ENCODE data around the gene FNDC3B. TPM values are rescaled to one million over a fixed set of nuclear protein-coding genes. Genes with fewer than 3 reads are reported as not detected.

Gene FNDC3B
- total and polyA plus RNA-seq, 9 of the 15 experiments (the other 6 are each of a cell fraction or from before 2014, with no cell fraction given): 7.0 to 35.8 (median 16.2) TPM

DNA sequence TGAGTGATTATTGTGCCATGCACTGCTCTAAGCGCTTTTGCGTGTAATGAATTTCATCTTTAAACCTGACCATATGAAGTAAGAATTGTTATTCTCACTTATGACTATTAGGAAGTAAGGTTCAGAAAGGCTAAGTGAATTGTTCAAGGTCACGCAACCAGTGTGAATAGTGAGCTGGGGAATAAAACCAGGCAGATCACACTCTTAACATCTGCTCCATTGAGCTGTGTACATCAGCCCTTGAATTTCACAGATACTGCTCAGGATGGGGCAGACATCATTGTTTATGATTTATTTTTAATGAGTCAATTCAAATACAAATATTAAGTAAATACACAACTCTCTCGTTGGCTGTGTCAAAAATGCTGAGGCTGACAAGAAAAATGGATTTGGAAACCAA lies 184.5 kb downstream of the FNDC3B start (continued):
- TF ChIP-seq ZFX (CRISPR knock-in tag; IDR thresholded peaks at IDR 0.05): no peak
- no peak for TF ChIP-seq ADNP (tag; IDR thresholded peaks at IDR 0.05)
- TF ChIP-seq ATF7 (IDR thresholded peaks at IDR 0.05): no peak
- no peak for TF ChIP-seq ZNF282 (CRISPR knock-in tag; IDR thresholded peaks at IDR 0.05)

DNA sequence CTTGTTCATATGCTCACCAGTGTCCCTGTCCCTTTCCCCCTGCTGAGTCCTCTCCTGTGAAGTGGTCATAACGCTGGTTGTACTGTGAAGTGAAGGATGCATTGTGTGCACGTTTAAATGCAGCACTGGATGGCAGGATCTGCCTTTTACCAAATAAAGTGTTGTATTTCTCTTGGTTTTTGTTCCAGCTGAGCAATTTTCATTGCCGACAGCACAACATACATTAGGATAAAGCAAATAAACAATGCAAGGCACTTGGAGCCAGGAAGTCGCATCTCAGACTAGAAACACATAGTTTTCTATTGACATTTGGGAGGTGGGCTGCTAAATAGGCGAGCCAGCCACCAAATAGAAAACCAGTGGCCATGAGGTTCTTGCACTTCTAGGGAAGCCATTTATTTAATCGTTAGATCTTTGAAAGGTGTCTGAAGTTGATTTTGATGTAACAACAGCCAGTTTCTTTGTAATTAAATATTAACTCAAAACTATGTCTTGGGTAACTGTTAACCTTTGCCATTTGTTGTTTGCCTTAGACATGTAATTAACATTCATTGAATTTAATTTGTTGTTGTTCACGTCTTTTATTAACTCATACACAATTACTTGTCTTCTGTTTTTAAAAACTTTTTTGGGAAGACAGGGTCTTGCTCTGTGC lies 185.3 kb downstream of the FNDC3B start:
- 77% methylated on average over 7 of the region's 7 CpGs for WGBS (ENCODE audit: insufficient coverage, low coverage, missing lambda C conversion rate)
- in situ Hi-C loops (cut with MboI) (no loop called here), intact Hi-C loops (cut with micrococcal nuclease) (no loop called here)
- ChIA-PET CTCF (ENCODE audit: low intra/inter-chr PET ratio) (no interaction called here), POLR2A (no interaction called here)
- Histone ChIP-seq H3K4me1 (replicated peaks in 1 of 2; ENCODE audit: control insufficient read depth in 2 of 2, insufficient read depth in 2 of 2, low read length in 2 of 2) (no peaks in the 10 kb centered on the region), H3K9me1 (ENCODE audit: control insufficient read depth, insufficient read depth, low read length) (no peaks in the 10 kb centered on the region), H3K27me3 (ENCODE audit: control insufficient read depth in 2 of 2, insufficient read depth in 2 of 2, low read length in 2 of 2) (no peaks in the 10 kb centered on the region), H3K36me3 (ENCODE audit: control insufficient read depth, insufficient read depth, low read length) (peaks cover 22% of the 10 kb centered on the region; the same call in 2 of the 3 replicates), H3K4me2 (ENCODE audit: insufficient read depth, low read length) (no peak overlapping the region), H3K4me3 (no peak overlapping the region), H3K9ac (ENCODE audit: insufficient read depth in 1 of 2, low read depth in 2 of 2, low read length in 2 of 2) (no peak overlapping the region), H3K9me3 (replicated peaks; ENCODE audit: control insufficient read depth, insufficient read depth, low read depth, low read length) (no peaks in the 10 kb centered on the region), H3K27ac (ENCODE audit: extremely low read depth, low read depth, low read length) (no peak overlapping the region), H2AFZ (ENCODE audit: low read depth, low read length) (no peak overlapping the region), H4K20me1 (replicated peaks; ENCODE audit: control insufficient read depth, insufficient read depth, low read length) (0 out of 2 replicates have a peak, but pooled peaks cover 7% of the 10 kb centered on the region), H3K79me2 (ENCODE audit: control insufficient read depth, insufficient read depth, low read length) (peaks cover 46% of the 10 kb centered on the region)
- DNase-seq (ENCODE audit: extremely low read depth in 1 of 4, low spot score in 3 of 4) (no peak), FAIRE-seq (no peak), ATAC-seq (no peak)
- no TSS peak for BruUV-seq (replicated peaks)
- TF ChIP-seq SRSF9 (IDR thresholded peaks at IDR 0.05; ENCODE audit: borderline replicate concordance, low read depth, low read length) (no peak), FUS (optimal IDR thresholded peaks at IDR 0.05; ENCODE audit: low read depth, low read length) (no peak), MAFF (IDR thresholded peaks at IDR 0.05; ENCODE audit: low read length) (no peak), ZNF134 (CRISPR knock-in tag; conservative IDR thresholded peaks at IDR 0.05) (no peak), ZBTB1 (CRISPR knock-in tag; IDR thresholded peaks at IDR 0.05; ENCODE audit: borderline replicate concordance, low read depth) (no peak), NCOA1 (IDR thresholded peaks at IDR 0.05; ENCODE audit: low read depth) (no peak), E2F3 (CRISPR knock-in tag; IDR thresholded peaks at IDR 0.05) (no peak), PHF21A (IDR thresholded peaks at IDR 0.05; ENCODE audit: borderline replicate concordance, low read depth) (no peak)
- TF ChIP-seq, protein P1, sequence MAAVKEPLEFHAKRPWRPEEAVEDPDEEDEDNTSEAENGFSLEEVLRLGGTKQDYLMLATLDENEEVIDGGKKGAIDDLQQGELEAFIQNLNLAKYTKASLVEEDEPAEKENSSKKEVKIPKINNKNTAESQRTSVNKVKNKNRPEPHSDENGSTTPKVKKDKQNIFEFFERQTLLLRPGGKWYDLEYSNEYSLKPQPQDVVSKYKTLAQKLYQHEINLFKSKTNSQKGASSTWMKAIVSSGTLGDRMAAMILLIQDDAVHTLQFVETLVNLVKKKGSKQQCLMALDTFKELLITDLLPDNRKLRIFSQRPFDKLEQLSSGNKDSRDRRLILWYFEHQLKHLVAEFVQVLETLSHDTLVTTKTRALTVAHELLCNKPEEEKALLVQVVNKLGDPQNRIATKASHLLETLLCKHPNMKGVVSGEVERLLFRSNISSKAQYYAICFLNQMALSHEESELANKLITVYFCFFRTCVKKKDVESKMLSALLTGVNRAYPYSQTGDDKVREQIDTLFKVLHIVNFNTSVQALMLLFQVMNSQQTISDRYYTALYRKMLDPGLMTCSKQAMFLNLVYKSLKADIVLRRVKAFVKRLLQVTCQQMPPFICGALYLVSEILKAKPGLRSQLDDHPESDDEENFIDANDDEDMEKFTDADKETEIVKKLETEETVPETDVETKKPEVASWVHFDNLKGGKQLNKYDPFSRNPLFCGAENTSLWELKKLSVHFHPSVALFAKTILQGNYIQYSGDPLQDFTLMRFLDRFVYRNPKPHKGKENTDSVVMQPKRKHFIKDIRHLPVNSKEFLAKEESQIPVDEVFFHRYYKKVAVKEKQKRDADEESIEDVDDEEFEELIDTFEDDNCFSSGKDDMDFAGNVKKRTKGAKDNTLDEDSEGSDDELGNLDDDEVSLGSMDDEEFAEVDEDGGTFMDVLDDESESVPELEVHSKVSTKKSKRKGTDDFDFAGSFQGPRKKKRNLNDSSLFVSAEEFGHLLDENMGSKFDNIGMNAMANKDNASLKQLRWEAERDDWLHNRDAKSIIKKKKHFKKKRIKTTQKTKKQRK (IDR thresholded peaks at IDR 0.05; ENCODE audit: borderline replicate concordance, low read depth, low read length): no peak
